Liver (tissue), 3 donors: ENCODE measurements around the gene PARK7.

Experiments used
- ATF3 ChIP-seq: IDR thresholded peaks from 2 replicates; pipeline ENCODE4 v1.6.1; 2016; ENCODE audit warnings: antibody characterized with exemption
- CTCF ChIP-seq: fragments of 150-350 bp; IDR thresholded peaks from 2 replicates; pipeline ENCODE4 v1.5.1; 2017; ENCODE audit warnings: improper control_type of control experiment, low read depth, low read length; ENCODE audit not compliant: missing input control
- FOXA1 ChIP-seq: IDR thresholded peaks from 2 replicates; pipeline ENCODE4 v1.6.1; 2016; ENCODE audit warnings: antibody characterized with exemption
- JUND ChIP-seq, 2 donors: IDR thresholded peaks; 2 replicates each; pipeline ENCODE4 v1.6.1; 2016; ENCODE audit warnings: antibody characterized with exemption in 2 of 2
- SP1 ChIP-seq: IDR thresholded peaks from 2 replicates; pipeline ENCODE4 v1.6.1; 2018; ENCODE audit warnings: antibody characterized with exemption, mild to moderate bottlenecking
- YY1 ChIP-seq: IDR thresholded peaks from 2 replicates; pipeline ENCODE4 v1.6.1; 2016; ENCODE audit warnings: antibody characterized with exemption, mild to moderate bottlenecking
- ZBTB33 ChIP-seq: IDR thresholded peaks from 2 replicates; pipeline ENCODE4 v1.6.1; 2016; ENCODE audit warnings: antibody characterized with exemption
- donor health status: healthy.
- donor health status: healthy.

GRCh38 chr1:8015036-8015808, 53.7 kb downstream of the PARK7 start:
- TF ChIP-seq CTCF (peak; percentile 43), YY1 (peak; percentile 36), JUND (IDR thresholded peaks at IDR 0.05) (peak; percentile 14), ATF3 (no peak), FOXA1 (peak; percentile 14), ZBTB33 (no peak), SP1 (peak; percentile 9)
